GM12892 (cell line): Measurements from ENCODE around the gene PDE8A.

Source experiments
- POLR2A ChIP-seq: IDR thresholded peaks from 2 replicates; pipeline ENCODE4 v1.6.1; 2011; ENCODE audit warnings: low read depth, low read length, control low read depth
- POLR2AphosphoS5 ChIP-seq: IDR thresholded peaks from 2 replicates; pipeline ENCODE4 v1.6.1; 2011; ENCODE audit warnings: low read depth, low read length, control low read depth
- TAF1 ChIP-seq: IDR thresholded peaks from 2 replicates; pipeline ENCODE4 v1.6.1; 2011; ENCODE audit warnings: low read depth, mild to moderate bottlenecking, control low read depth, low read length, borderline replicate concordance

- TF ChIP-seq POLR2A (no peak), TAF1 (no peak), POLR2AphosphoS5 (no peak)
Observed at GRCh38 chr15:84949845-84950569, 31.6 kb upstream of the PDE8A start.
